HL-60/S4 treated with retinoic acid at 250 ng/mL for 4 days and 3 days (cell line): Measurements from ENCODE around the gene HIVEP3.

Source experiments
- in situ Hi-C: fragments of 300-500 bp; cut with MboI; formaldehyde crosslinking; loops from 2 replicates; pipeline ENCODE4 v1.7.0; 2022; ENCODE audit warnings: low sequenced_read_pairs

HIVEP3 gene

GRCh38 chr1:41658431-41659158 is 260.1 kb downstream of the HIVEP3 start:
- in situ Hi-C loops: no loop called here

DNA sequence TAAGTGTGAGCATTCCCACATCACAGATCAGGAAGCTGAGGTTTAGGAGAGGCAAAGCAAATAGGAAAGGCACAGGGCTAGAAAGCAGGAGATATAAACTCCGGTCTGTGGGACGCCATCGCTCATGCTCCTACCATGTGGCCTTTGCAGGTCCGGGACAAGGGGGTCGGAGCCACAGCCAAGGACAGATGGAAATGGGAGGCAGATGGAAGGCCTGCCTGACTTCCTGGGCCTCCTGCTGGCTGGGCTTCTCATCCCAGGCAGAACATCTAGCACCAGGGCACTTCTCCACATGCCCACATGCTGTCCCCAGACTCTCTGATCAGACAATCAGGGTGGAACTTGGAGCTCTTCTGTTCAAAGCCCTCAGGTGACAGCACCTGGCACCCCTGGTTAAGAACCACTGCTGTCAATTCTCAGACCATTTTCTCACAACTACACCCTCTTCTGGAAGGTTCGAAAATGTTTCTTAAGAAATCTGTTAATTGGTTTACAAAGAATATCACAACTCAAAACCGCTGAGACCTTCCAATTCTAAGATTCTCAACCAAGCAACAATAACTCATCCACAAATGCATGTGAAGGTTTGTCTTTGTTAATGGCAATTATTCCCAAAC is 260.9 kb downstream of the HIVEP3 start:
- in situ Hi-C loops: no loop called here

DNA sequence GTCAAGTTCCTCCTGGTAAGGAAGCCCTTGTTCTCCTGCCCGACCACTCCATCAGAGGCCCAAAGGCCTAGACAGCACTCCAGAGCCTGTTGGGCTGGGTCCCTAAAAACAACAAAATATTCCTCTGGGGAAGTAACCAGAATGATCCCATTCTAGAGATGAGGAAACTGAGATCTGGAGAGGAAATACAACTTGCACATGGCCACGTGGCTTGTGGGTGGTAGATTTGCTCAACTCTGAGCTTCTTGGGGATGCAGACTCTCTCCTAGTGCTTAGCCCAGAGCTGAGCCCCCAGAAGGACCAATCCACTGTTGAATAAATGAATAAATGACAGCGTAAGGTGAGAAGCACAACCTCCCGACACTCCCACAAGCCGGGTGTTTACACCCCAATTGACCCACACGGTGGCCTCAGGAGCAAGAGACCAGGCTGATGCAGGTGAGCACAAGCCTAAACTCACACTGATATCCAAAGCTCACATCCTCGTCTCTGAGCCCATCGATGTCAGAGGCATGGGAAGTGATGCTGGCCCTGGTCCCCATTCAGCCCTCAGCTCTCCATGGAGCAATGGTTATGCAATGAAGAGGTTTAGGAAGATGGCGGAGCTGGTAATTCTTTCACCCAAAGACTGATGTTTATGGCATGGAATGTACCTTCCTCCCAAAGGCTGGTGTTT is 261.8 kb downstream of the HIVEP3 start:
- in situ Hi-C loops: no loop called here

- in situ Hi-C loops: no loop called here
Observed at GRCh38 chr1:41656068-41656467, 262.7 kb downstream of the HIVEP3 start.

DNA sequence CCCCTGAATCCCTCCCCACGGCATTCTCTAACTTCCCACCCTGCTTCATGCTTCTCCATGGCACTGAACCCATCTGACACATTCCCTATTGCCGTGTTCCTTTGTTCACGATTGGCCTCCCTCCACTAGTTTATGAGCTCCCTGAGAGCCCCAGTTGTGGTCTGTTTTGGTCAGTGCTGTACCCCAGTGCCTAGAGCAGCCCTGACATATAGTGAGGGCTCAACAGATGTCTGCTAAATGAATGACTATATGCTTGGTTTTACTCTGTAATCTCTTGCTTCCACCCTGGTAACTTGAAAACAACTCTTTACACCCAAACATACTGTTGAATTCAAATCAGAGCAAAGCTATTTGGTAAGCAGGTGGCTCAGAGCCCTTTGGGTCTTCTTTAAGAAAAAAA is 263.1 kb downstream of the HIVEP3 start:
- in situ Hi-C loops: no loop called here

- in situ Hi-C loops: no loop called here
Observed at GRCh38 chr1:41653574-41653973, 265.1 kb downstream of the HIVEP3 start.

- in situ Hi-C loops: no loop called here
Observed at GRCh38 chr1:41652384-41653265, 266.1 kb downstream of the HIVEP3 start.

DNA sequence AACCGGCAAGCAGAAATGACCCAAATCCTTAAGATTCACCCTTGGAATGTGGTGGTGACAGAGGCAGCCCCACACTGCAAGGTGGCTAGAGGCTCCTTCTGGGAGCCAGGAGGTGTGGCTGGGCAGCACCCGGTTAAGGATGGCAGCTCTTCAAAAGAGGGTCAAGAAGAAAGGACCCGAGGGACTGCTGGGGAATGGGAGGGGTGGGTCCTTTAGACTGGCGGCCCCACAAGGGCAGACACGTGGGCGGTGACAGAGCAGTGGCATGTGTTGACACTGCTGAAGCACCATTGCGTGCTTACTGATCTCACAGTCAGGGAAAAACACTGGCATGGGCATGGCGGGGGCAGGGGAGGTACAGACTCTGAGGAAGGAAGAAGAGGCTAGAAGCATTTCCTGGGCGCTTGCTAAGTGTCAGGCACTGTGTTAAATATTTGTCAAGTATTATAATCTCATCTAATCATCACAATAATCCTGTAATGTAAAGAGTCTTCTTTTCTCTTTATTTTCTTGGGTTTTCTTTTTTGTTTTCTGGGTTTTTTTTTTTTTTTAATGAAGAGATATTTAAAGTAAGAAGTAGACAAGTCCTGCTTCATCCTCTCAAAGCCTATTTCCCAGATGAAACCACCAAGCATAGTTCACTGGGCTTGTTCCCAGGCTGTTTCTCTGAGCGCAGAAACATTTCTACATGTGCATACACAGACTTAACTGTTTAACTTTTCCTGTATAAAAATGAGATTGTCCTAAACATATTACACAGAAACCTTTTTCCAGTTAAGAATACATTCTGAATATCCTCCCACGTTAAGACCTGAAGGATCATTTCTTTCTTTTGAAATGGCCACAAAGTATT is 268.5 kb downstream of the HIVEP3 start:
- in situ Hi-C loops: no loop called here

DNA sequence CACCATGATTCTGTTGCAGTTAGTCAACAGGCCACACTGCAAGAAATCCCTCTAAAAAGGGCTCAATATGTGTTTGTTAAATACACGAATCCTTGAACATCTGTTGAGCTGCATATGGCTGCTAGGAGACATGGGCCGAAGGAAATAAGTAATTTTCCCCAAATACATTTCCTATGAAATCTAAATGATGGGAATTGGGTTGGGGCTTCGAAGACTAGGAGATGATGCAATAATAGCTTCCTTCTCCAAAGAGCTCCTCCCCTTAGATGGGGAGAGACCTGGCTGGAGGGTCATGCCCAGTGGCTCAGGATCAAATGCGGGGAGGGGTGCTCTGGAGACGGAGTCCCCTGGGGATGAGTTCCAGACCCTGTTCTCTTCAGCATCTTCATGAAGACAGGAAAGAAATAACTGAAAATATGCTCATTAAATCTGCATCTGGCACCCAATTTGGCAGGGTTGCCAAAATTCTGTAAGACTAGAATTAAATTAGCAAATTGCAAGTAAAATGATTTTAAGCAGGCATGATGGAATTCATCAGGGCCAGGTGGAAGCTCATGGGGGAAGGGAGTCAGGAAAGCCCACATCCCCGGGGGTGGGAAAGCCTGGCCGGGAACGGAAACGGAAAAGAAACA is 269.2 kb downstream of the HIVEP3 start:
- in situ Hi-C loops: no loop called here

DNA sequence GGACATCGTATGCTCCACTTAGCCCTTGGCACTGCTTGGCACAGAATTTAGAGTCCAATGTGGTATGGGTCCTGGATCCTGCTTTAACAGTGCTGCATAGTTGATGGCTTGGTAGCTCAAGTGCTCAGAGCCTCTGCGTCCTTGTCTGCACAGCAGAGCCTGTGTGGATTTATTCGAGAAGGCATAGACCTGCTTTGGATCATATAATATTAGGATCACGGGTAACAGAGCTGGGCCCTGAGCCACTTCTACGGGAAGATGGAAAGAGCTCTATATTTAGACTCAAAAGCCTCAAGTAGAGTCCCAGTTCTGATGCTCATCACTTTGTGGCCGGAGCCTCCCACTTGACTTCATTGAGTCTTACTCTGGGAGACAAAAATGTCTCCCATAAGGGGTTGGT is 269.9 kb downstream of the HIVEP3 start:
- in situ Hi-C loops: no loop called here

DNA sequence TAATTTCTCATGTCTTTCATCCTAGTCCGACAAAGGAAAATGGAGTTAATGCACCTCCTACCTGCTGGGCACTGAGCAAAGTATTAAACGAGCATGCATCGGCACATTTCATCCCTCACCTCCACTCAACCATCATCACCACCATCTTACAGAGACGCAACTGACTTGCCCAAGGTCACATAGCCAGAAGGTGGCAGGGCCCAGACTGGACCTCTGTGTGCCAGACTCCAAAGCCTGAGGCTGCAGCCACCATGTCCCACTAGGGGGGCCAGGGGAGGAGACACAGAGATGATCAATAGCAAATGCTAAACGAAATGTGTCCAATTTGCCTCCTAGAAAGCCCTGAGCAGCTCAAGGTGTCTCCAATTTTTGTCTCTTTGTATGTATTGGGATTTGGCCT is 270.5 kb downstream of the HIVEP3 start:
- in situ Hi-C loops: no loop called here

GRCh38 chr1:41647221-41648135 is 271.2 kb downstream of the HIVEP3 start:
- in situ Hi-C loops: no loop called here

- in situ Hi-C loops: no loop called here
Observed at GRCh38 chr1:41646186-41646585, 272.5 kb downstream of the HIVEP3 start.

- in situ Hi-C loops: no loop called here
Observed at GRCh38 chr1:41645062-41645461, 273.7 kb downstream of the HIVEP3 start.

DNA sequence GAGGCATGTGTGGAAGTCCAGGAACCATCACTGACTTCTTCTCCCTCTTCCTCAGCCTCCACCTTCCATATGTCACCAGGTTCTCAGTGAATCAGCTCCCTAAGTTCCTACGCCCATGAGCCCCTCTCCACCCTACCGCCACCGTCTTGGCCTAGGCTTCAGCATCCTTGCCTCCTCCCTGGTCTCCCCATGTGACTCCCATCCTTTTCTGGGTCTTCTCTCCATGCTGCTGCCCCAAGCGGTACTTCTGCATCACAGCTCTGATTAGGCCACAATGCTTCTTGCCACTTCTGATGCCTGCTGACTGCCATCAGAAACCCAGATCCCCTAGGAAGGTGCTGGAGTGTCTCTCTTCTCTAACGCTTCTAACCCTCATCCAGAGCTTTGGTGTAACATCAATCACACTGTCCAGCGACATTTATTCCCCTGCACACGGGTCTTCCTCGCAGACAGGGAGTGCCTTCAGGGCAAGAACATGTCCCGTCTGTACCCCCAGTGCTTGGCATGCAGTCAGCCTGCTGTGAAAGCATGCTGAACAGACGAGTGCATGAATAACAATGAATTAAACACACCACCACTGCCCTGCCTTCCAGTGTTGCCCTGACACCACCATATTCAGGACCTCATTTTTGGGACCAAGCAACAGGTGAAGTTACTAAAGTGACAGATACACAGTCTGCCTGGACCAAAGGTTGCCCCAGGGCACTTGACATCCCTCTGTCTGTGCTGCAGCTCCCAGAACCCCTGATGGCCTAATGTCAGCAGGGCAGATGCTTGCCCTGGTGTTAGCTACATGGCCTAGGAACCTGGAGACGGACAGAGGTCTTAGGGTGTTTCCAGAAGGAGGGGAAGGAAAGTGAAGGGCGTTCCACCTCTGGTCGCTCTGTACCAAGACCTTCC is 275.6 kb downstream of the HIVEP3 start:
- in situ Hi-C loops: no loop called here

DNA sequence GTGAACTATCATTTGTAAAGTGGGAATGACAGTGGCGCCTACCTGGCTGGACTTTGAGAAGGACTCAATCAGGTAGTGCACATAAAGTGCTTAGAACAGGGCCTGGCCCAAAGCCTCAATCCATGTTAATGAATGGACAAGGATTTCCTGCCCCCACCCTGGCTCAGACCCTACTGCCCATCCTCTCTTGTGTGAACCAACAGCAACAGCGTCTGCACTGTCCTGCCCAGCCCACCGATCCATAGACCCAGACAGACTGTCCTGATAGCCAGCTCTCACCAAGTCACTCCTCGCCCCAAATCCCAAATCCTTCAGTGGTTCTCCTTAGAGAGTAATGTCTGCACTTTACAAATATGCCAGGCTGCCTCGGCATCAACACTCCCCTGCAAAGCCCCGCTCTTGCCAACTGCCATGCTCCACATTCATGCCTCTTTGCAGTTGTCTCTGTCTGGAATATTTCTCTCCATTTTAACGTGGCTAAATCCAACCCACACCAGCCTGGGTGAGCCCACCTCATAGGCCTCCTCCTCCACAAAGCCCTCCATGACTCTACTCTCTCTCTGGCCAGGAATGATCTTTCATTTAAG is 276.7 kb downstream of the HIVEP3 start:
- in situ Hi-C loops: no loop called here

DNA sequence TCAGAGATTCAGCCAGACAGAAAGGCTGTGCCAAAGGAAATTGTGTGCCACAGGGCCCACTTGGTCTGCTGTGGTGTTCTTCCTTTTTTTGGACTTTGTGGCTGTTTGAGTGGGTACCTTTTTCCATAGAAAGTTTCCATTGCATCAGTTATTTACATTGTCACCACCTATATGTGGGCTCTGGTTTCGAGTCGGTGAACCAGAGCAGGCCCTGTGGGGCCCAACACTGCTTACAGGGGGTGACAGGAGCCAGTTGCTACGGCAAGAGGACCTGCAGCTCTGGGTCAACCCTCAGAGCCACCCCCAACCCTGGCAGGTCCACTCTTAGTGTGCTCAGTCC is 277.3 kb downstream of the HIVEP3 start:
- in situ Hi-C loops: no loop called here
